AG04449 (cell line): ENCODE results near the gene ESAM.

Experiments
- CTCF ChIA-PET: fragments of 350-600 bp; formaldehyde crosslinking; extraction: SDS; loops from one replicate; lab custom pipeline; 2021; ENCODE audit warnings: antibody characterized with exemption; lab: Yijun Ruan, JAX
- POLR2A ChIA-PET: fragments of 400-600, 350-600 bp; formaldehyde crosslinking; extraction: SDS; loops from one replicate; lab custom pipeline; 2020; ENCODE audit warnings: antibody characterized with exemption, inconsistent platforms; lab: Yijun Ruan, JAX
- DNase-seq: peaks from one replicate; pipeline ENCODE4 v3.0.0-alpha.2; 2010; ENCODE audit warnings: low read depth, low spot score
- H3K4me3 ChIP-seq: 2 replicates; pipeline ENCODE4 v1.5.1; 2011; ENCODE audit warnings: low read depth, mild to moderate bottlenecking, control low read depth, low read length
- CTCF ChIP-seq: IDR thresholded peaks from one replicate; pipeline ENCODE4 v1.5.1; 2011; ENCODE audit warnings: mild to moderate bottlenecking, moderate library complexity, low read length, control low read depth, inconsistent platforms; ENCODE audit not compliant: insufficient read depth; ENCODE audit errors: missing control alignments

The ESAM gene

DNA sequence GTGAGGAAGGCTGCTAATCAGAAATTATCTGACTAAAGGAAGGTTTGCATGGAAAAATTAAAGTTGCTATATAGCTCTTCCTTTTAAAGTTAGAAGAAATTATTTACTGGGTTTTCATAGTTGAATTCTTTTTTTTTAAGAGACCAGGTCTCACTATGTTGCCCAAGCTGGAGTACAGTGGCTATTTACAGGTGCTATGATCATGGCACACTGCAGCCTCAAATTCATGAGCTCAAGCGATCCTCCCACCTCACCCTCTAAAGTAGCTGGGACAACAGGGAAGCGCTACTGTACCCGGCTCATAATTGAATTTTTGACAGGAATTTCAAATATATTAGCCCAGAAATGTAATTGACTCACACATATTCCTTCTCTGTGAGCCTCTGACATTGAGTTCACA, 34.2 kb upstream of the ESAM start:
- TF ChIP-seq CTCF: no peak
- CTCF ChIA-PET: interaction anchor here (3.7 to 21.6 kb wide), 3 partner anchors 26 to 153 kb away, joined by 26 to 331 read pairs (median 37); partner anchors contain the start of gene ESAM
- POLR2A ChIA-PET: no interaction called here
- no peak for DNase-seq
- H3K4me3 ChIP-seq: no peak overlapping the region

- DNase-seq: no peak
- TF ChIP-seq CTCF: peak; percentile 56
- no peak overlapping the region for H3K4me3 ChIP-seq
- ChIA-PET CTCF (interaction anchor here (0.6 to 21.6 kb wide), 25 partner anchors 9 to 1089 kb away, joined by 3 to 331 read pairs (median 5); partner anchors contain the start of gene ESAM), POLR2A (interaction anchor here (1.4 kb wide), 1 partner anchor 43 kb away, joined by 3 read pairs; no protein-coding TSS in a partner anchor)
Measured at GRCh38 chr11:124793466-124794278, 31.6 kb upstream of the ESAM start.

GRCh38 chr11:124791626-124792341, 29.7 kb upstream of the ESAM start:
- no peak for TF ChIP-seq CTCF
- ChIA-PET POLR2A (no interaction called here), CTCF (interaction anchor here (0.5 to 21.6 kb wide), 7 partner anchors 8 to 148 kb away, joined by 3 to 331 read pairs (median 26); partner anchors contain the start of genes ESAM and ROBO3)
- no peak for DNase-seq
- no peak overlapping the region for H3K4me3 ChIP-seq

- ChIA-PET CTCF (interaction anchor here (0.9 to 21.6 kb wide), 3 partner anchors 10 to 144 kb away, joined by 3 to 331 read pairs (median 14); partner anchors contain the start of gene ESAM), POLR2A (no interaction called here)
- TF ChIP-seq CTCF: no peak
- DNase-seq: no peak
- no peak overlapping the region for H3K4me3 ChIP-seq
Measured at GRCh38 chr11:124788521-124788920, 26.4 kb upstream of the ESAM start.

DNA sequence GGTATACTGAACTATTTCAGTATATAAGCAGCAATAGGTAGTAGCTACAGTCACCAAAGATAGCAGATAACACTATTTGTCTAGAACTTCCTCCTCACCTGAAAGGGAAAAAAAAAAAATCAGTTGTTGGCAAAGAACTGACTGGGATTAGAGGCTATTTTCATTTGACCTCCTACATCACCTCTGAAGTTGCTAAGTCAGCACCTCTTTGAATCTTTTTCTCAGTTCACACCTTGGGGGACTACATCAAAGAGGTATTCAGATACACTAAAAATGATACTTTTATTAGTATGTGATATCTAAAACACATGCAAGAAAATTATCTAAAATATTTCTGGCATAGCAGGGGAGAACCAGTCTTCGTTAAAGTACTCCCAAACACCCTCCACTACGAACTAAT, 22.0 kb upstream of the ESAM start:
- H3K4me3 ChIP-seq: no peak overlapping the region
- no peak for DNase-seq
- CTCF ChIA-PET: interaction anchor here (1.1 to 21.6 kb wide), 7 partner anchors 9 to 140 kb away, joined by 3 to 331 read pairs (median 4); partner anchors contain the start of gene ESAM
- POLR2A ChIA-PET: no interaction called here
- no peak for TF ChIP-seq CTCF
